ENCODE results near the gene AVL9. TPM values are rescaled to one million over a fixed set of nuclear protein-coding genes. Genes with fewer than 3 reads are reported as not detected.
A peak's percentile ranks its signal among the peaks of the same experiment; 100 is the strongest.
"Not testable (repeated sequence)": the region's sequence is repeated elsewhere in the genome, so short reads cannot be mapped to it uniquely, and the experiment has no call there.

AVL9 gene
- total RNA-seq, 1 experiment from 2014 or later, result 29.2 TPM

DNA sequence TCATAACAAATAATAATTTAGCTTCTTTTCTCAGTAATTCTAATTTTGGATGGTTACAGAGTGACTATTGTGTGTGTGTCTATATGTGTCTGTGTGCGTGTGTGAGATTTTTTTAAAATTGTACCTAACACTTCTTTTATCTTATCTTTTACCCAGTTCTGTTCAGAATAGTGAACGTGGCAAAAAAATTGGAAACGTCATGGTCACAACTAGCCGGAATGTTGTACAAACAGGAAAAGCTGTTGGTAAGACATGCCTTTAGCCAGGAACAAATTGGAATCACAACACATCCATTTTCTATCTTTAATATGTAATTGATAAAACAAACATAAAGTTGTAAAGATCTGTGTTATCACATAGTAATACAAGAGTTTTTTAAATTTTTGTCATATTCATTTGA lies 85.4 kb downstream of the AVL9 start:
- DNase-seq, result no peak
- no peak overlapping the region for H3K27ac ChIP-seq
- H3K36me3 ChIP-seq, result peaks cover 70% of the 10 kb centered on the region
- H3K4me1 ChIP-seq, result no peaks in the 10 kb centered on the region; the same call in 1 of the 2 replicates
- no peaks in the 10 kb centered on the region for H3K27me3 ChIP-seq
- H3K9me3 ChIP-seq (replicated peaks), result no peaks in the 10 kb centered on the region
- no peak overlapping the region for H3K4me3 ChIP-seq

DNA sequence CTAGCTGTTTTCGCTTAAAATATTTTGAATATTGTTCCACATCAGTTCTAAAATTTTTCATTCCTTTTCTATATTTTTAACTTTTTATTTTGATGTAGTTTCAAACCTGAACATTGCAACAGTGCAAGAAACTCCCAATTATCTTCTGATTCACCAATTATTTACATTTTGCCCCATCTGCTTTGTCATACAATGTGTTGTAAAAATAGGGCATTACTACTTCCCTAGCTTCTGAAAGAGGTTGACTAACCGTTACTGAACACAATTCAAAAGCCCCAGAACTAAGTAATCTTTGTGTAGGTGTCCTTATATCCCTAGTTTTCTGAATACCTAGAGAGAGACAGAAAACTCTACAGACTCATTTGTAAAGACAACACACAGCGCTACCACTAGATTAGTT lies 86.7 kb downstream of the AVL9 start:
- Histone ChIP-seq H3K9me3 (replicated peaks) (no peaks in the 10 kb centered on the region), H3K27me3 (no peaks in the 10 kb centered on the region), H3K4me1 (peaks cover 3% of the 10 kb centered on the region), H3K36me3 (peaks cover 64% of the 10 kb centered on the region), H3K4me3 (no peak overlapping the region), H3K27ac (no peak overlapping the region)
- no peak for DNase-seq

DNA sequence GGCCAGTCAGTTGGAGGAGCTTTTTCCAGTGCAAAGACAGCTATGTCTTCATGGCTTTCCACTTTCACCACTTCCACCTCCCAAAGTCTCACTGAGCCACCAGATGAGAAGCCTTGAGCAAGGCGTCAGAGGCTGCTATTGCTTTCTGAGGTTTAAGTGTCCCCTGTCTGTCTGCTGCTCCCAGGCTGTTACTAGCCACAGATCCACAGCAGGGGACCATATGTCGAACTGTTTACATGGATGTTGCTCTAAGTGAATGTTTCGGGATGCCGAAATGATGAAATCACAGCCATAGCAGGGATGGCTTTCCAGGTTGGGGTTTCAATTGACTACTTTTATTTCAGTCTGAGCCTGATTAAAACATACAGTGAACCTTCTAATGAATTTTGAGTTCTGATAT lies 88.5 kb downstream of the AVL9 start:
- H3K27ac ChIP-seq, result no peak overlapping the region
- H3K36me3 ChIP-seq, result peaks cover 60% of the 10 kb centered on the region
- peaks cover 21% of the 10 kb centered on the region for H3K4me1 ChIP-seq
- H3K27me3 ChIP-seq, result no peaks in the 10 kb centered on the region
- H3K9me3 ChIP-seq (replicated peaks), result no peaks in the 10 kb centered on the region
- no peak for DNase-seq
- no peak overlapping the region for H3K4me3 ChIP-seq

DNA sequence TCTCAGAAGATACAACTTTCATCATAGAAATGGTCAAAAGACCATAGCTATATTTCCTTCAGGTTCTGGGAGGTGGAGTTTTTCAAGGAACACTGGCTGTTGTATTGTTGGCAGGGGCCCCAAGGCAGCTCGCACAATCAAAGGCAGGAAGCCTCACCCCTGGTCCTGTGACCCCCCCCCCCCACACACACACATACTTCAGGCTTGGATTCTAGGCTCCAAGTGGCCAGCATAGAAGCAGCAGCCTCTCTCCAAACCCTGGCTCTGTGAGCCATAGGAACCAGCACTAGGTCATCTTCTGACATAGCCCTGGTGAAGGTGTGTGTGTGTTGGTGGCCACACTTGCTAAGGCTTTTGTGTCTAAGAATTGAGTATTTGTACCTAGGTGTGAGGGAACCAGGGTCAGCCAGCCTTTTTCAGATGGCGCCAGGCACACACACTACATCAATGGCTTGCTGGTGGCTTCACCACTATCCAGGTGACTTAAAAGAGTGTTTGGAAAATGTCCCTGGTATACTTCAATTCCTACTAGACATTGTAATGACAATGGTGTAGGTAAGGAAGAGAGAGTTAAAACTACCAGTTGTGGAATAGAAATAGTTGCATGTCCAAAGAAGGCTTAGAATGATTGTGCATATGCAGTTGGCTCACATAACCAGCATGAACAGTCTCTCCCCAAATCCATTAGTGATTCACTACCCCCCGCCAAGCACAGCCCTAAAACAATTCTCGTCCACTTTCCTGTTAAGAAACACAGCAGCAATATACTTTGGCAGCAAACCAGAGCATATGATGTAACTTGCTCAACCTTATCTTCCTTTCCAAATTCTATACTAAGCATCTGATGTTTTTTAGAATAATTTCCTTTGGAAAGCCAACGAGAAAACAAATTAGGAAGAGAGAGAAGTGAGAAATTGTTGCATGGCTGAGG lies 91.3 kb downstream of the AVL9 start:
- Histone ChIP-seq H3K27ac (peak overlapping the region; percentile 56; the same call in 1 of the 2 replicates), H3K9me3 (replicated peaks) (no peaks in the 10 kb centered on the region), H3K36me3 (peaks cover 44% of the 10 kb centered on the region), H3K4me1 (peaks cover 24% of the 10 kb centered on the region), H3K27me3 (no peaks in the 10 kb centered on the region), H3K4me3 (no peak overlapping the region)
- no peak for DNase-seq

DNA sequence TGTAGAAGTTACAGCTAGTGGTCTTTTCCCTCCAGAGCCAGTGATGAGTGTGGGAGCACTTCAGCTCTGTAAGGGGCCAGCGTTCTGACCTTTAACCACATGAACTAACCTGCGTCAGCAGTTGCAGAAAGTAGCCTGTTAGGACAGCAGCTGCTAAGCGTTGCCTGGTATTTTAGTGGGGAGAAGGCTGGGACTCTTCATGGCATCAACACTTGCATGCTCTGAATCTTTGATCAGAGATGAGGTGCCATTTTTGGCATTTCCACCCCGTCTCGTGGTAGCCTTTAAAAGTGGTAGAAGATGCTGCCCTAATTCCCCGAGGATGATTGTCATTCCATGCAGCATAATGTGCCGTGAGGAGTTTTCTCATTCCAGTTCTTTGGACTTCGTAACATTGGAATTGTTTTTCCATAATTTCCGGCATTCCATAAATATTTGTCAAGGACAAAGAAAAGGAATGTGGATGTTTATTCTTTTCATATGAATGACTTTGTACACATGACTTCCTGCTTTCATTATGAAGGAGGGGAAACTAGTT lies 92.2 kb downstream of the AVL9 start:
- Histone ChIP-seq H3K27ac (peak overlapping the region; percentile 56), H3K4me1 (peaks cover 24% of the 10 kb centered on the region), H3K9me3 (replicated peaks) (no peaks in the 10 kb centered on the region), H3K4me3 (no peak overlapping the region), H3K36me3 (peaks cover 35% of the 10 kb centered on the region), H3K27me3 (no peaks in the 10 kb centered on the region)
- DNase-seq, result peak; percentile 54 to 60

DNA sequence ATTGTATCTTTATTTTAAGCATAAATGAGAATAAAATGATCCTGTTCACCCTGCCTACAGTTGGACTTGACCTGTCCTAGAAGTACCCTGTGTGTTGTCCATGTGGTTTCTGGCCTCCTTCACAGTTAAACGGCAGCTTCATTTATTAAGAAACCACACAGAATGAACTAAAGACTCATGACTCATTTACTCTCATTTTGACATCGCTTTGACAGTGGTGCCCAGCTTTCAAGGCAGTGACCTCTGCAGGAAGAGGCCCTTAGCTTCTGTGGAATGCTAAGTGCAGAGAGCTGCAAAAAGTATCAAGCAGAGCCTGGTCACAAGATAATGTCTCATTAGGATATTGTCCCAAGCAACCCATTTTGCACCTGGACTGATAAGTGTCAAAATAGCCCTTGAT lies 93.4 kb downstream of the AVL9 start:
- Histone ChIP-seq H3K27me3 (no peaks in the 10 kb centered on the region), H3K36me3 (peaks cover 29% of the 10 kb centered on the region), H3K27ac (no peak overlapping the region; the same call in 1 of the 2 replicates), H3K4me3 (no peak overlapping the region), H3K4me1 (peaks cover 24% of the 10 kb centered on the region), H3K9me3 (replicated peaks) (no peaks in the 10 kb centered on the region)
- no peak for DNase-seq

DNA sequence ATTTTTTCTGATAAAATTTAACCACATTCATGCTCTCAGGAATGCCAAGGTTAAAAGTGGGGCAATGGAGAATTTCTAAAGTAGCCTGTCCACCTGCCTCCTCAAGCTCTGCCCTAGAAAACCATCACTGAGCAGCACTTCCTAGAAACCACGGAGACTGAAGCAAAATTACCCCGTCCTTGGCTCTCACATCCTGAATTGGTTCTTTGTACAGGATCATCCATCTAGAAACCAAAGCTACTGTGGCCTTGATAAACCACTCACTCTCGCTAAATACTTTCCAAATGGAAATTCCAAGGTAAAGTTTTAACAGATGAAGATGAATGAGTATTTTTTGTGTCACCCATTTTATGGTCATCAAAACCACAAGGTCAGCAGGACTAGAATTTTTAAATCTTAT lies 96.6 kb downstream of the AVL9 start:
- Histone ChIP-seq H3K36me3 (0 out of 2 replicates have a peak, but pooled peaks cover 8% of the 10 kb centered on the region), H3K27me3 (no peaks in the 10 kb centered on the region), H3K9me3 (replicated peaks) (no peaks in the 10 kb centered on the region), H3K4me1 (peaks cover 25% of the 10 kb centered on the region), H3K4me3 (no peak overlapping the region), H3K27ac (no peak overlapping the region)
- no peak for DNase-seq

DNA sequence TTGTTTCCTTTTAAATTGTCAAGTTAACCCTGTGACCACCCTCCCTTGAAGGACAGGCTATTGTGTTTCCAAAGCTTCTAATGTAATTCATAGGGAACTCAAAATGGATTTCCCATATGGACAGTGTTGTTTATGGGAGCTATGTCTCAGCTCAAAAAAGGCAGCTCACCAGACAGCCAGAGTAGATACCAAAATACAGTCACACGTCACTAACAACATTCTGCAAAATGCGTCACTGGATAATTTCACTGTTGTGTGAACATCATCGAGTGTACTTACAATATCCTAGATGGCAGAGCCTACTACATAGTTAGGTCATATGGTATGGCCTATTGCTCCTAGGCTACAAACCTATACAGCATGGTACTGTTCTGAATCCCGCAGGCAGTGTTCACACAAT lies 97.4 kb downstream of the AVL9 start:
- DNase-seq, result no peak
- H3K4me3 ChIP-seq, result no peak overlapping the region
- no peaks in the 10 kb centered on the region for H3K27me3 ChIP-seq
- H3K9me3 ChIP-seq (replicated peaks), result 0 out of 2 replicates have a peak, but pooled peaks cover under 1% of the 10 kb centered on the region
- peaks cover 17% of the 10 kb centered on the region for H3K4me1 ChIP-seq
- 0 out of 2 replicates have a peak, but pooled peaks cover 8% of the 10 kb centered on the region for H3K36me3 ChIP-seq
- no peak overlapping the region for H3K27ac ChIP-seq

DNA sequence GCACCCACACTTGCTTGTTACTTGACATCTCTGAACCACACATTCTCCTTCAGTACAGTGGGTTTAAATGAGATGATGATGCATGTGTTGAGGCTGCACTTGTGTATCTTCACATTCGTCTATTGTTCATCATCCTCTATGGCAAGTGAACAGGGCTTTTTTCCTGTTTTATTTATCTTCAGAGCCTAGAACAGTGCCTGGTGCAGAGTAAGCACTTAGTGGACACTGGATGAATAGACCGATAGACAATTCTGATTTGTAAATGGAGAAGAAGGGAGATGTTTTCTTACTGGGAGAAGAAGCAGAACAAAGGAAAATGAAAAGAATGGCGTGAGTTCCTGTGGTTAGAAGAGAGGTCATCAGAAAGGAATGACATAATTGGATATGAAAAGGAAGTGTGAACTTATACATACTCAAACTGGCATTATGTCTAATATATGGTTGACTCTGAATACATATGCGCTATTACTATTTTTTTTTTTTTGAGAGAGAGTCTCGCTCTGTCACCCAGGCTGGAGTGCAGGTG lies 99.7 kb downstream of the AVL9 start:
- Histone ChIP-seq H3K36me3 (0 out of 2 replicates have a peak, but pooled peaks cover 2% of the 10 kb centered on the region), H3K9me3 (replicated peaks) (0 out of 2 replicates have a peak, but pooled peaks cover 4% of the 10 kb centered on the region), H3K4me3 (no peak overlapping the region), H3K4me1 (0 out of 2 replicates have a peak, but pooled peaks cover 2% of the 10 kb centered on the region), H3K27me3 (no peaks in the 10 kb centered on the region), H3K27ac (no peak overlapping the region)
- no peak for DNase-seq

DNA sequence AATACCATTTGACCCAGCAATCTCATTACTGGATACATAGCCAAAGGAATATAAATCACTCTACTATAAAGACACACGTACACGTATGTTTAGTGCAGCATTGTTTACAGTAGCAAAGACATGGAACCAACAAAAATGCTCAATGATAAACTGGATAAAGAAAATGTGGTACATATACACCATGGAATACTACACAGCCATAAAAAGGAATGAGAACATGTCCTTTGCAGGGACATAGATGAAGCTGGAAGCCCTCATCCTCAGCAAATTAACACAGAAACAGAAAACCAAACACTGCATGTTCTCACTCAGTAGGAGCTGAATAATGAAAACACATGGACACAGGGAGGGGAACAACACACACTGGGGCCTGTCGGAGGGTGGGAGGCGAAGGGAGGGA lies 105.9 kb downstream of the AVL9 start:
- H3K36me3 ChIP-seq; H3K4me1 ChIP-seq; H3K4me3 ChIP-seq; H3K27me3 ChIP-seq; H3K27ac ChIP-seq; H3K9me3 ChIP-seq (replicated peaks); DNase-seq: not testable (repeated sequence)

DNA sequence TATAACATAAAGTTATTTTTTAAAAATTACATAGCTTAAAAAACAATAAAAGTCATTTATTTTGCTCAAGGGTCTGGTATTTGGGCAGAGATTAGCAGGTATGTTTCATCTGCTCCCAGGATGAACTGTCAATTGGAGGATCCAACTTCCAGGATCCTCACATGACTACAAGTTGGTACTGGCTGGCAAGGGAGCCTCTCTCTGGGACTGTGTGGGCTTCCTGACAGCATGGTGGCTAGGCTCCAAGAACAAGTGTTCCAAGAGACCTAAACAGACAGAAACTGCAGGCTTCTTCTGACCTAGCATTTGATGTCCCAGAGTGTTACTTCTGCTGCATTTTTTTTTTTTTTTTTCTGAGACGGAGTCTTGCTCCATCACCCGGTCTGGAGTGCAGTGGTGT lies 107.2 kb downstream of the AVL9 start:
- H3K36me3 ChIP-seq, result no peaks in the 10 kb centered on the region
- no peaks in the 10 kb centered on the region for H3K4me1 ChIP-seq
- no peak overlapping the region for H3K4me3 ChIP-seq
- no peak for DNase-seq
- 0 out of 2 replicates have a peak, but pooled peaks cover 7% of the 10 kb centered on the region for H3K9me3 ChIP-seq (replicated peaks)
- no peaks in the 10 kb centered on the region for H3K27me3 ChIP-seq
- no peak overlapping the region for H3K27ac ChIP-seq

DNA sequence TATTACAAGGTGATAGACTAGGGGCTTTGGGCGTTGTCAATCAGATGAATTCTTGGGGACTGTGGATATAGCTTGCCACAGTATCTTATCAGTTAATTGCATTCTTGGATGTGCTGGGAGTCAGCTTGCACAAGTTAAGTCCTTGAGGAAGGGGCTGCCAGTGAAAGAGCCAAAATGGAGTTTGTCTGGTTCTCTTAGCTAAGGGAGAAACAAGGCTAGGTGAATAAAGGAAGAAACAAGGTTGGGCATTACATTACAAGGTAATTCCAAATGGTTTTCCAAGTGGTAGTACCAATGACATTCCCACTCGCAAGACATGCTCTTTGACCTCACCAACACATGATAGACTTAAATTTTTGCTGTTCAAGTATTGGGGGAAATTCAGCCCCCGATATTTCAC lies 108.2 kb downstream of the AVL9 start:
- not testable (repeated sequence) for DNase-seq; H3K27ac ChIP-seq; H3K27me3 ChIP-seq; H3K9me3 ChIP-seq (replicated peaks); H3K4me3 ChIP-seq; H3K36me3 ChIP-seq; H3K4me1 ChIP-seq

DNA sequence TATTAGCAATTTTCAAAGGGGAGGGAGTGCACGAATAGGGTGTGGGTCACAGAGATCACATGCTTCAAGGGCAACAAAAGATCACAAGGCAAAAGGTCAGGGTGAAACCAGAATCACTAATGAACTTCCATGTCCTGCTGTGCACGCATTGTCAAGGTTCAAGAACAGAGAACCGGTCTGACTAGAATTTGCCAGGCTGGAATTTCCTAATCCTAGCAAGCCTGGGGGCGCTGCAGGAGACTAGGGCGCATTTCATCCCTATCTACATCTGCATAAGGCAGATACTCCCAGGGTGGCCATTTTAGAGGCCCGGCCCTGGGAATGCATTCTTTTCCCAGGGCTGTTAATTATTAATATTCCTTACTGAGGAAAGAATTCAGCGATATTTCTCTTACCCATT lies 108.8 kb downstream of the AVL9 start:
- DNase-seq; H3K4me3 ChIP-seq; H3K9me3 ChIP-seq (replicated peaks); H3K27ac ChIP-seq; H3K36me3 ChIP-seq; H3K4me1 ChIP-seq; H3K27me3 ChIP-seq: not testable (repeated sequence)

DNA sequence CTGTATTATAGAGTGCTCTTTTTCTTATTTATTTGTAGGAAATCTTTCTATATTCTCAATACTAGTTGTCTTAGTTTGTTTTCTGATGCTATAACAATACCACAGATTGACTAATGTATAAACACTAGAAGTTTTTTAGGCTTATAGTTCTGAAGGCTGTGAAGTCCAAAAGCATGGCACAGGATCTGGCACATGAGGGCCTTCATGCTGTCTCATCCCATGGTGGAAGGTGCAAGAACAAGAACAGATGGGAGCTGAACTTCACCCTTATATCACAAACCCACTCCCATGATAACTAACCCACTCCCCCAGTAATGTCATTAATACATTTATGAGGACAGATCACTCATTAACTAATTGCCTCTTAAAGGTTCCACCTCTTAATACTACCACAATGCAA lies 109.7 kb downstream of the AVL9 start:
- Histone ChIP-seq H3K27me3 (no peaks in the 10 kb centered on the region), H3K27ac (no peak overlapping the region), H3K4me1 (no peaks in the 10 kb centered on the region), H3K36me3 (no peaks in the 10 kb centered on the region), H3K4me3 (no peak overlapping the region), H3K9me3 (replicated peaks) (0 out of 2 replicates have a peak, but pooled peaks cover 3% of the 10 kb centered on the region)
- no peak for DNase-seq

DNA sequence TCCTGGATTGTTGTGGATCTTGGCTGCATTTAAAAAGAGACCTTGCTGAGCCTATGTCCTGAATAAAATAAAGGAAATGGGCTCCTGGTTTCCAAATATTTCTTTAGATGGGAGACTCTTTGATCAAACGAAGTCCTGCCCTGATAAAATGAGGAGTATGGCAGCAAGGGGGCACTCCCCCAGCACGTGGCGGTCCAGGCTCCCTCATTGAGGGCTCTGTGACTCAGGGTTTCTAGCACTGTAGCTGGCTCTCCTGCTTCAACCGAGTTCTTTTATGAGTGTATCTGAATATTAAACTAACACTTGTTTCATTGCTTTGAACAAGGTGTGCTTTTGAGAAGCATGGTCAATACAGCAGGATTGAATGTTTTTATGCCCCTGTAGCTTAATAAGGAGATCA lies 114.2 kb downstream of the AVL9 start:
- Histone ChIP-seq H3K4me3 (no peak overlapping the region), H3K27ac (no peak overlapping the region), H3K9me3 (replicated peaks) (0 out of 2 replicates have a peak, but pooled peaks cover 3% of the 10 kb centered on the region), H3K36me3 (no peaks in the 10 kb centered on the region), H3K27me3 (no peaks in the 10 kb centered on the region), H3K4me1 (no peaks in the 10 kb centered on the region)
- DNase-seq, result no peak

Data from SJCRH30 (cell line).